ENCODE measurements around the gene WARS2.

GRCh38 chr1:118993700-118994026 is 146.8 kb downstream of the WARS2 start:
- TF ChIP-seq CTCF (IDR thresholded peaks at IDR 0.05) (no peak), POLR2A (IDR thresholded peaks at IDR 0.05) (no peak)

Measured in esophagus squamous epithelium (tissue), 4 donors.